OCI-LY1 (cell line): Measurements from ENCODE around the gene SLC4A1AP.

Source experiments
- H2AFZ ChIP-seq: fragments of 200-600 bp; sonication (generic), shearing (Covaris generic); 2 replicates; pipeline ENCODE4 v1.6.0; 2014; ENCODE audit warnings: antibody characterized with exemption, mild to moderate bottlenecking, low read length
- H3F3A ChIP-seq: fragments of 200-600 bp; sonication (generic), shearing (Covaris generic); 2 replicates; pipeline ENCODE4 v1.6.0; 2014; ENCODE audit warnings: mild to moderate bottlenecking, antibody characterized with exemption, low read length, moderate library complexity; ENCODE audit not compliant: insufficient read depth
- H3K27ac ChIP-seq: fragments of 200-600 bp; sonication (generic); 2 replicates; pipeline ENCODE4 v1.5.1; 2014; ENCODE audit warnings: low read length, mixed run types, mild to moderate bottlenecking, low read depth; ENCODE audit not compliant: poor library complexity, severe bottlenecking
- H3K27me3 ChIP-seq: fragments of 200-600 bp; sonication (generic); 2 replicates; pipeline ENCODE4 v1.6.0; 2014; ENCODE audit warnings: antibody characterized with exemption, mild to moderate bottlenecking, low read length, moderate library complexity; ENCODE audit not compliant: insufficient read depth
- H3K36me3 ChIP-seq: fragments of 200-600 bp; sonication (generic); 2 replicates; pipeline ENCODE4 v1.6.1; 2014; ENCODE audit warnings: mild to moderate bottlenecking, antibody characterized with exemption, low read length, moderate library complexity, mixed read lengths; ENCODE audit not compliant: insufficient read depth
- H3K4me1 ChIP-seq: fragments of 200-600 bp; sonication (generic); 2 replicates; pipeline ENCODE4 v1.5.1; 2014; ENCODE audit warnings: mild to moderate bottlenecking, low read length, moderate library complexity; ENCODE audit not compliant: insufficient read depth, severe bottlenecking
- H3K4me2 ChIP-seq: fragments of 200-600 bp; sonication (generic), shearing (Covaris generic); 2 replicates; pipeline ENCODE4 v1.6.1; 2014; ENCODE audit warnings: low read length
- H3K4me3 ChIP-seq: fragments of 200-600 bp; sonication (generic); 2 replicates; pipeline ENCODE4 v1.5.1; 2014; ENCODE audit warnings: low read length, low read depth, mild to moderate bottlenecking, mixed read lengths; ENCODE audit not compliant: poor library complexity, severe bottlenecking
- H3K79me2 ChIP-seq: fragments of 200-600 bp; shearing (Covaris generic); 2 replicates; pipeline ENCODE4 v1.6.1; 2016; ENCODE audit warnings: mixed run types, low read length, mixed read lengths; ENCODE audit not compliant: insufficient read depth
- H3K9ac ChIP-seq: fragments of 200-600 bp; sonication (generic), shearing (Covaris generic); 2 replicates; pipeline ENCODE4 v1.6.1; 2014; ENCODE audit warnings: mild to moderate bottlenecking, low read length, mixed read lengths
- H3K9me2 ChIP-seq: fragments of 200-600 bp; sonication (generic), shearing (Covaris generic); 2 replicates; pipeline ENCODE4 v1.6.1; 2014; ENCODE audit warnings: low read depth, mild to moderate bottlenecking, low read length, mixed read lengths
- H3K9me3 ChIP-seq: fragments of 200-600 bp; shearing (Covaris generic); 2 replicates; pipeline ENCODE4 v1.6.1; 2014; ENCODE audit warnings: low read length, mixed read lengths
- H4K20me1 ChIP-seq: fragments of 200-600 bp; sonication (generic), shearing (Covaris generic); 2 replicates; pipeline ENCODE4 v1.6.0; 2016; ENCODE audit warnings: mild to moderate bottlenecking, low read length; ENCODE audit not compliant: insufficient read depth
- CTCF ChIP-seq: fragments of 200-600 bp; sonication (generic), shearing (Covaris generic); IDR thresholded peaks from 2 replicates; pipeline ENCODE4 v1.5.1; 2017; ENCODE audit warnings: mild to moderate bottlenecking, antibody characterized with exemption, low read length, moderate library complexity, mixed read lengths
- EZH2 ChIP-seq: fragments of 200-600 bp; sonication (generic), shearing (Covaris generic); IDR thresholded peaks from 2 replicates; pipeline ENCODE4 v1.8.0; 2017; ENCODE audit warnings: borderline replicate concordance, mixed run types, mild to moderate bottlenecking, antibody characterized with exemption, low read length, moderate library complexity, mixed read lengths

The SLC4A1AP gene

GRCh38 chr2:27652790-27653189 is 10.9 kb upstream of the SLC4A1AP start:
- Histone ChIP-seq H2AFZ (no peak overlapping the region), H3K27ac (no peak overlapping the region), H3K4me2 (no peak overlapping the region), H3K9me3 (no peaks in the 10 kb centered on the region), H3F3A (no peaks in the 10 kb centered on the region), H3K36me3 (peaks cover 94% of the 10 kb centered on the region), H3K79me2 (no peaks in the 10 kb centered on the region), H3K9me2 (no peaks in the 10 kb centered on the region), H3K4me3 (no peak overlapping the region), H3K4me1 (no peaks in the 10 kb centered on the region), H3K27me3 (no peaks in the 10 kb centered on the region), H3K9ac (no peak overlapping the region), H4K20me1 (no peaks in the 10 kb centered on the region)
- TF ChIP-seq CTCF (no peak), EZH2 (no peak)

- no peaks in the 10 kb centered on the region for H3K79me2 ChIP-seq
- H3K27me3 ChIP-seq, result no peaks in the 10 kb centered on the region
- no peak overlapping the region for H3K27ac ChIP-seq
- no peaks in the 10 kb centered on the region for H3K4me1 ChIP-seq
- no peak for TF ChIP-seq CTCF
- no peak for TF ChIP-seq EZH2
- no peak overlapping the region for H3K9ac ChIP-seq
- H3F3A ChIP-seq, result no peaks in the 10 kb centered on the region
- H3K9me2 ChIP-seq, result no peaks in the 10 kb centered on the region
- H3K4me2 ChIP-seq, result no peak overlapping the region
- no peaks in the 10 kb centered on the region for H3K9me3 ChIP-seq
- no peaks in the 10 kb centered on the region for H4K20me1 ChIP-seq
- H2AFZ ChIP-seq, result no peak overlapping the region
- peaks cover 88% of the 10 kb centered on the region for H3K36me3 ChIP-seq
- H3K4me3 ChIP-seq, result no peak overlapping the region
These were observed 10.3 kb upstream of the SLC4A1AP start for GRCh38 chr2:27653397-27653796.

DNA sequence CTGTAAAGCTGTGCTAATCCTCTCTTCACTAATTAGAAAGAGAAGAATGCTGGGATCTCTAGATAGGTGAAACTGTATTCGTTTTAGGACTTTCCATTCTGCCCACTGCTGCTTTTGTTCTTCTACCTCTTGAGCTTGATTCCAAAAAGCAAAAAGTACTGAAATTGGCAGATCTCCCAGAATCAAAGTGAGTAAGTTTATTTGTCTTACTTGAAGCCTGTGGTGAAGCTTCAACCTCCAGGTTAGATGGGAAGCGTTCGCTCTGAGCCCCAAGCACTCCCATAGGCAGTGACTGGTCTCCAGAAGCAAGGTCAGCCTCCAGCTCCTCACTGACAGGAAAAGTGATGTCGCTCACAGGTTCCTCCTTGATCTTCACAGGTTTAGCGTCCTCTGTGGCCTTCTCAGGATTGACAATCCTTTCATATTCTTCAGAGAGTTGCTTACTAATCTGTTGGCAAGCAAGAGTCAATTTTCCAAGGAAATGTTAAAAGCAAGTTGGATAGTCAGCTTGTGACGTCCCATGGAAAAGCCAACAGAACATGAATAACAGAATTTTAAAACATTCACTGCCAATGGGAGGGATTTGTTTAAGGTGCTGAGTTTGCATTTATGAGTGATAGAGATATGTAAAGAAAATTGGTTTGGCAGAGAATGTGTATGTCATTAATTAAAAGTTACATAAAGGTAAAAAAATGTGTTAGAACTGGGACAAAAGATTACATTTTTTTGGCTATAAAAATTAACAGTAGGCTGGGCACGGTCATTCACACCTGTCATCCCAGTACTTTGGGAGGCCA is 8.3 kb upstream of the SLC4A1AP start:
- H3K27ac ChIP-seq, result no peak overlapping the region
- no peaks in the 10 kb centered on the region for H3K79me2 ChIP-seq
- peaks cover 83% of the 10 kb centered on the region for H3K36me3 ChIP-seq
- TF ChIP-seq EZH2, result no peak
- TF ChIP-seq CTCF, result no peak
- no peaks in the 10 kb centered on the region for H3K9me3 ChIP-seq
- H3F3A ChIP-seq, result no peaks in the 10 kb centered on the region
- no peak overlapping the region for H3K9ac ChIP-seq
- H4K20me1 ChIP-seq, result no peaks in the 10 kb centered on the region
- H3K9me2 ChIP-seq, result no peaks in the 10 kb centered on the region
- H3K27me3 ChIP-seq, result no peaks in the 10 kb centered on the region
- no peaks in the 10 kb centered on the region for H3K4me1 ChIP-seq
- no peak overlapping the region for H3K4me2 ChIP-seq
- no peak overlapping the region for H2AFZ ChIP-seq
- no peak overlapping the region for H3K4me3 ChIP-seq
